Parathyroid adenoma (tissue), 2 donors: ENCODE results near the gene SPINDOC.

Experiments
- H2AFZ ChIP-seq: fragments of 300-600 bp; sonication (generic); one replicate; pipeline ENCODE4 v1.7.0; 2017; ENCODE audit warnings: antibody characterized with exemption, mild to moderate bottlenecking
- H3K27ac ChIP-seq: fragments of 300-600 bp; sonication (generic); one replicate; pipeline ENCODE4 v1.7.0; 2017
- H3K27me3 ChIP-seq: fragments of 300-600 bp; sonication (generic); one replicate; pipeline ENCODE4 v1.7.0; 2017; ENCODE audit warnings: low read length; ENCODE audit not compliant: control insufficient read depth, insufficient read depth
- H3K36me3 ChIP-seq: fragments of 300-600 bp; sonication (generic); one replicate; pipeline ENCODE4 v1.7.0; 2017; ENCODE audit warnings: low read length; ENCODE audit not compliant: control insufficient read depth, insufficient read depth
- H3K4me1 ChIP-seq: fragments of 300-600 bp; sonication (generic); one replicate; pipeline ENCODE4 v1.7.0; 2017; ENCODE audit warnings: control low read depth
- H3K4me2 ChIP-seq: fragments of 300-600 bp; sonication (generic); one replicate; pipeline ENCODE4 v1.7.0; 2017; ENCODE audit warnings: low read length
- H3K4me3 ChIP-seq: fragments of 300-600 bp; sonication (generic); one replicate; pipeline ENCODE4 v1.7.0; 2017; ENCODE audit warnings: low read depth, low read length
- H3K79me2 ChIP-seq: fragments of 300-600 bp; sonication (generic); one replicate; pipeline ENCODE4 v1.7.0; 2017; ENCODE audit warnings: control low read depth
- H3K9ac ChIP-seq: fragments of 300-600 bp; sonication (generic); one replicate; pipeline ENCODE4 v1.7.0; 2017; ENCODE audit warnings: mild to moderate bottlenecking
- H3K9me3 ChIP-seq: fragments of 300-600 bp; sonication (generic); one replicate; pipeline ENCODE4 v1.7.0; 2017; ENCODE audit warnings: low read length; ENCODE audit not compliant: control insufficient read depth
- CTCF ChIP-seq: fragments of 300-600 bp; sonication (generic); IDR thresholded peaks from one replicate; pipeline ENCODE4 v1.7.0; 2017; ENCODE audit warnings: antibody characterized with exemption, mild to moderate bottlenecking
- donor health status: primary hyperparathyroidism.

Gene SPINDOC

GRCh38 chr11:63765688-63766241 is 47.5 kb upstream of the SPINDOC start:
- H2AFZ ChIP-seq, result no peak overlapping the region
- no peaks in the 10 kb centered on the region for H3K27me3 ChIP-seq
- no peaks in the 10 kb centered on the region for H3K9me3 ChIP-seq
- H3K27ac ChIP-seq, result no peak overlapping the region
- no peaks in the 10 kb centered on the region for H3K4me1 ChIP-seq
- no peak overlapping the region for H3K4me2 ChIP-seq
- H3K4me3 ChIP-seq, result no peak overlapping the region
- H3K9ac ChIP-seq, result no peak overlapping the region
- H3K79me2 ChIP-seq, result no peaks in the 10 kb centered on the region
- no peak for TF ChIP-seq CTCF
- H3K36me3 ChIP-seq, result no peaks in the 10 kb centered on the region

GRCh38 chr11:63766531-63767235 is 46.6 kb upstream of the SPINDOC start:
- no peak overlapping the region for H3K9ac ChIP-seq
- no peak overlapping the region for H3K4me2 ChIP-seq
- no peaks in the 10 kb centered on the region for H3K36me3 ChIP-seq
- H3K9me3 ChIP-seq, result no peaks in the 10 kb centered on the region
- no peaks in the 10 kb centered on the region for H3K79me2 ChIP-seq
- H3K27ac ChIP-seq, result no peak overlapping the region
- peak overlapping the region; percentile 66 for H3K4me3 ChIP-seq
- TF ChIP-seq CTCF, result no peak
- H3K27me3 ChIP-seq, result no peaks in the 10 kb centered on the region
- H2AFZ ChIP-seq, result no peak overlapping the region
- no peaks in the 10 kb centered on the region for H3K4me1 ChIP-seq

GRCh38 chr11:63767267-63767564 is 46.0 kb upstream of the SPINDOC start:
- Histone ChIP-seq H3K9ac (no peak overlapping the region), H3K79me2 (no peaks in the 10 kb centered on the region), H3K4me1 (no peaks in the 10 kb centered on the region), H3K27ac (no peak overlapping the region), H3K4me2 (peak overlapping the region; percentile 78), H3K4me3 (peak overlapping the region; percentile 66), H3K9me3 (no peaks in the 10 kb centered on the region), H3K36me3 (no peaks in the 10 kb centered on the region), H3K27me3 (no peaks in the 10 kb centered on the region), H2AFZ (peak overlapping the region; percentile 79)
- no peak for TF ChIP-seq CTCF

- peak overlapping the region; percentile 79 for H2AFZ ChIP-seq
- no peaks in the 10 kb centered on the region for H3K27me3 ChIP-seq
- H3K4me1 ChIP-seq, result no peaks in the 10 kb centered on the region
- H3K27ac ChIP-seq, result no peak overlapping the region
- no peaks in the 10 kb centered on the region for H3K9me3 ChIP-seq
- TF ChIP-seq CTCF, result no peak
- H3K9ac ChIP-seq, result no peak overlapping the region
- no peaks in the 10 kb centered on the region for H3K79me2 ChIP-seq
- peak overlapping the region; percentile 66 for H3K4me3 ChIP-seq
- no peaks in the 10 kb centered on the region for H3K36me3 ChIP-seq
- peak overlapping the region; percentile 78 for H3K4me2 ChIP-seq
Observed at GRCh38 chr11:63767565-63768236, 45.6 kb upstream of the SPINDOC start.
